Peyer's patch (tissue), 4 donors: ENCODE measurements around the gene SCRN1.

Experiments used
- CTCF ChIP-seq, 6 experiments: fragments of 450-650 bp in 4 of 6; fragments of 200-600 bp in 2 of 6; sonication (generic) in 1 of 6; IDR thresholded peaks; one replicate each; pipeline ENCODE4 v1.5.1; 2017 to 2019; ENCODE audit warnings: antibody characterized with exemption in 6 of 6, mild to moderate bottlenecking in 3 of 6, moderate library complexity in 1 of 6
- POLR2A ChIP-seq, 2 donors: fragments of 450-650 bp; IDR thresholded peaks; one replicate each; pipeline ENCODE4 v1.5.1; 2017; ENCODE audit warnings: antibody characterized with exemption in 2 of 2, mild to moderate bottlenecking in 2 of 2, moderate library complexity in 2 of 2

GRCh38 chr7:29892231-29892630 is 97.4 kb downstream of the SCRN1 start:
- TF ChIP-seq CTCF (IDR thresholded peaks at IDR 0.05), result no peak
- no peak for TF ChIP-seq POLR2A (IDR thresholded peaks at IDR 0.05)
